Hematopoietic multipotent progenitor cell (in vitro differentiated cells): ENCODE results near the gene PASD1. TPM values are rescaled to one million over a fixed set of nuclear protein-coding genes. Genes with fewer than 3 reads are reported as not detected.
"Not testable (repeated sequence)": the region's sequence is repeated elsewhere in the genome, so short reads cannot be mapped to it uniquely, and the experiment has no call there.

ENCODE experiments used
- DNase-seq, 3 donors: peaks; one replicate each; pipeline ENCODE4 v3.0.0-alpha.2; 2011 to 2015; ENCODE audit warnings: low read depth in 2 of 3, low spot score in 2 of 3
- total RNA-seq: library from RNA; depleted of rRNA; stranded (reverse); fragments of >200 nt; gene quantifications from one replicate; pipeline ENCODE4 v1.2.3, GENCODE V29; 2012

PASD1 gene, protein sequence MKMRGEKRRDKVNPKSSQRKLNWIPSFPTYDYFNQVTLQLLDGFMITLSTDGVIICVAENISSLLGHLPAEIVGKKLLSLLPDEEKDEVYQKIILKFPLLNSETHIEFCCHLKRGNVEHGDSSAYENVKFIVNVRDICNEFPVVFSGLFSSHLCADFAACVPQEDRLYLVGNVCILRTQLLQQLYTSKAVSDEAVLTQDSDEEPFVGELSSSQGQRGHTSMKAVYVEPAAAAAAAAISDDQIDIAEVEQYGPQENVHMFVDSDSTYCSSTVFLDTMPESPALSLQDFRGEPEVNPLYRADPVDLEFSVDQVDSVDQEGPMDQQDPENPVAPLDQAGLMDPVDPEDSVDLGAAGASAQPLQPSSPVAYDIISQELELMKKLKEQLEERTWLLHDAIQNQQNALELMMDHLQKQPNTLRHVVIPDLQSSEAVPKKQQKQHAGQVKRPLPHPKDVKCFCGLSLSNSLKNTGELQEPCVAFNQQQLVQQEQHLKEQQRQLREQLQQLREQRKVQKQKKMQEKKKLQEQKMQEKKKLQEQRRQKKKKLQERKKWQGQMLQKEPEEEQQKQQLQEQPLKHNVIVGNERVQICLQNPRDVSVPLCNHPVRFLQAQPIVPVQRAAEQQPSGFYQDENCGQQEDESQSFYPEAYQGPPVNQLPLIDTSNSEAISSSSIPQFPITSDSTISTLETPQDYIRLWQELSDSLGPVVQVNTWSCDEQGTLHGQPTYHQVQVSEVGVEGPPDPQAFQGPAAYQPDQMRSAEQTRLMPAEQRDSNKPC
- total RNA-seq = not detected

- DNase-seq = no peak
Observed at GRCh38 chrX:151563449-151563848, at the start of gene PASD1. Gene PASD1, plus strand, starts transcription at chrX:151563675. Its CDS starts 37,879 bp downstream, at chrX:151601554.

GRCh38 chrX:151515237-151515636, 48.2 kb upstream of the PASD1 start:
- no peak for DNase-seq

GRCh38 chrX:151516538-151517187, 46.8 kb upstream of the PASD1 start:
- DNase-seq = no peak

GRCh38 chrX:151517421-151517820, 46.1 kb upstream of the PASD1 start:
- no peak for DNase-seq

- DNase-seq = no peak
Observed at GRCh38 chrX:151523351-151523750, 40.1 kb upstream of the PASD1 start.

GRCh38 chrX:151536571-151536970, 26.9 kb upstream of the PASD1 start:
- no peak for DNase-seq

GRCh38 chrX:151537572-151537971, 25.9 kb upstream of the PASD1 start:
- DNase-seq = no peak

DNA sequence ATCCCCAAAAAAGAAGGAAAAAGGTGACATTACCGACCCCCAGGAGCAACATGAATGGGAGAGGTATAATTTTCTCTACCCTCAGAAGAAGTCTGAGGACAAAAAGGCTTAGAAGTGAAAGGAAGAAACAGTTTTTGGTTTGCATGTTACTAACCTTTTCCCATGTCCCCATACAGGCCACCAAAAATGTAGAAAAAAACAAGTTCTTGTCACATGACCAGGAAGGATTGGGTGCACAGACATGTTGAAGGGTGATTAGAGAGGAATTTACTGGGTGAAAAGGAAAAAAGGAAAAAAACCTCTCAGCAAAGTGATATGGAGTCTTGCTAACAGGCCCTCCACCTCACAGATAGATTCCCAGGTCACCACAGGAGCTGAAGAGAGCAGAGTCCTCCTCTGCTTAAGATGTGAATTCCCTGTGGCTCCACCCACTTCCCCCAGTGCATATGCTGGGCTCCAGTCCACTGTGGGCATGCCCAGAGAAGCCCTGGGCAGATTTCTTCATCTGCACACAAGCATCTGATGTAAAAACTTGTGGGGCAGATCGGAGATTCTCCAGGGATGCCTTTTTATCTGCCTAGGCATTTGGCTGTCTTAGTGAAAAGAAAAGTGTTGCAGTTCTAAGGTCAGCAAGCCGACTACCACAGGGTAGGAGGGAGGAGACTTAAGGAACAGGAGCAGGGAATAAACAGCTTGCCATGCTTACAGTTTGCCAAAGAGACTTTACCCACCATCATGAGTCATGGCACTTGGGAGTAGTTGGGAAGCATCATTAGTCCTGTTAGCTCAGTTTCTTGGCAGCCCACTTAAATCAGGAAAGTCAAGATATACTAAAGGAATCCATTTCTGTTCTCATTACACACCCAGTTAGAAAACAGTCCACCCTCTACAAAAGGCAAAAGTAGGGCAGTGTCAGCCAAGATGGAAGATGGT, 25.0 kb upstream of the PASD1 start:
- no peak for DNase-seq

GRCh38 chrX:151543706-151544105, 19.8 kb upstream of the PASD1 start:
- no peak for DNase-seq

DNA sequence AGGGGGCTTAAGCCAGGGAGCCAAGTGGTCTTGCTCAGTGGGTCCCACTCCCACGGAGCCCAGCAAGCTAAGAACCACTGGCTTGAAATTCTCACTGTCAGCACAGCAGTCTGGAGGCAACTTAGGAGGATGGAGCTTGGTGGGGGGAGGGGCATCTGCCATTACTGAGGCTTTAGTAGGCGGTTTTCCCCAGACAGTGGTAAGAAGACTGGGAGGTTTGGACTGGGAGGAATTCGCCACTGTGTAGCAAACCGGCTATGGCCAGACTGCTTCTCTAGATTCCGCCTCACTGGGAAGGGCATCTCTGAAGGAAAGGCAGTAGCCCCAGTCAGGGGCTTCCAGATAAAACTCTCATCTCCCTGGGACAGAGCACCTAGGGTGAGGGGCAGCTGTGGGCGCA, 17.2 kb upstream of the PASD1 start:
- not testable (repeated sequence) for DNase-seq

DNA sequence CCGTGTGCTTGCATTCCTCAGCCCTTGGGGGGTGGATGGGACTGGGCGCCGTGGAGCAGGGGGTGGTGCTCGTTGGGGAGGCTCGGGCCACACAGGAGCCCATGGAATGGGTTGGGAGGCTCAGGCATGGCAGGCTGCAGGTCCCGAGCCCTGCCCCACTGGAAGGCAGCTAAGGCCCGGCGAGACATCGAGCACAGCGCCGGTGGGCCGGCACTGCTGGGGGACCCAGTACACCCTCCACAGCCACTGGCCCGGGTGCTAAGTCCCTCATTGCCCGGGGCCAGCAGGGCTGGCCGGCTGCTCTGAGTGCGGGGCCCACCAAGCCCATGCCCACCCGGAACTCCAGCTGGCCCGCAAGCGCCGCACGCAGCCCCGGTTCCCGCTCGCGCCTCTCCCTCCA, 12.3 kb upstream of the PASD1 start:
- DNase-seq = not testable (repeated sequence)

GRCh38 chrX:151552743-151553142, 10.7 kb upstream of the PASD1 start:
- no peak for DNase-seq

DNA sequence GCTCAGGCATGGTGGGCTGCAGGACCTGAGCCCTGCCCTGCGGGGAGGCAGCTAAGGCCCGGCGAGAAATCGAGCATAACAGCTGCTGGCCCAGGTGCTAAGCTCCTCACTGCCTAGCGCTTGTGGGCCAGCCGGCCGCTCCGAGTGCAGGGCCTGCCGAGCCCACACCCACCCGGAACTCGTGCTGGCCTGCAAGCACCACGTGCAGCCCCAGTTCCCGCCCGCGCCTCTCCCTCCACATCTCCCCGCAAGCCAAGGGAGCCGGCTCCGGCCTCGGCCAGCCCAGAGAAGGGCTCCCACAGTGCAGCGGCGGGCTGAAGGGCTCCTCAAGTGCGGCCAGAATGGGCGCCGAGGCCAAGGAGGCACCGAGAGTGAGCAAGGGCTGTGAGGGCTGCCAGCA, 8.2 kb upstream of the PASD1 start:
- DNase-seq = not testable (repeated sequence)

GRCh38 chrX:151562485-151562884, 990 bp upstream of the PASD1 start:
- not testable (repeated sequence) for DNase-seq

- DNase-seq = not testable (repeated sequence)
Observed at GRCh38 chrX:151563003-151563402, 472 bp upstream of the PASD1 start.

- no peak for DNase-seq
Observed at GRCh38 chrX:151564035-151564434, 560 bp downstream of the PASD1 start.

- DNase-seq = not testable (repeated sequence)
Observed at GRCh38 chrX:151566872-151567271, 3.4 kb downstream of the PASD1 start.

- no peak for DNase-seq
Observed at GRCh38 chrX:151570561-151570960, 7.1 kb downstream of the PASD1 start.

DNA sequence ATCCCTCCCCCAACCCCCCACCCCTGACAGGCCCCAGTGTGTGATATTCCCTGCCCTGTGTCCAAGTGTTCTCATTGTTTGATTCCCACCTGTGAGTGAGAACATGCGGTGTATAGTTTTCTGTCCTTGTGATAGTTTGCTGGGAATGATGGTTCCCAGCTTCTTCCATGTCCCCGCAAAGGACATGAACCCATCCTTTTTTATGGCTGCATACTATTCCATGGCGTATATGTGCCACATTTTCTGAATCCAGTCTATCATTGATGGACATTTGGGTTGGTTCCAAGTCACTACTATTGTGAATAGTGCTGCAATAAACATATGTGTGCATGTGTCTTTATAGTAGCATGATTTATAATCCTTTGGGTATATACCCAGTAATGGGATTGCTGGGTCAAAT, 29.9 kb downstream of the PASD1 start:
- DNase-seq = not testable (repeated sequence)

- DNase-seq = peak in 1 of 3 donors; percentile 15
Observed at GRCh38 chrX:151596282-151596681, 32.8 kb downstream of the PASD1 start.
